ENCODE results near the gene IQSEC3. TPM values are rescaled to one million over a fixed set of nuclear protein-coding genes. Genes with fewer than 3 reads are reported as not detected.
"Not testable (repeated sequence)": the region's sequence is repeated elsewhere in the genome, so short reads cannot be mapped to it uniquely, and the experiment has no call there.

Gene IQSEC3
- total RNA-seq, 1 experiment from 2014 or later: 0.55 TPM

DNA sequence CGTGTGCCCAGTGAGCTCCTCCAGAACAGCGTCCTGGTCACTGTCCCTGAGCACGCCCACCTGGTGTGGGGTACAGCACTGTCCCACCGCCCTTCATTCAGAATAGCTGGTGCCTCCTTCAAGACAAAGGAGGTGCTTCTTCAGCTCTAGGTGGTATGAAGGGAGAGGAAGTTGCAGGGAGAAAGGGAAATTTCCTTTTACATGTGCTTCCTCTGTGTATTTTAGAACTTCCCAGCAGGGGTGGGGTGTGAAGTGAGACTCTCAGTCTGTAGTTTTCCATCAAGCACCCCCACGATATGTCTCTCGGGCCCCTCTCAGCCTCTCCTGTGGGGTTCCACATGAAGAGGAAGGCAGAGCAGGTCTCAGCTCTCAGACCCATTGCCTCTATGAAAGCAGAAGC is 148.5 kb downstream of the IQSEC3 start:
- Histone ChIP-seq H2BK12ac (ENCODE audit: insufficient read length, low read depth, low read length) (no peak overlapping the region), H3T11ph (ENCODE audit: low read length) (no peak overlapping the region), H3K18ac (ENCODE audit: insufficient read length, low read depth, low read length) (no peak overlapping the region), H3K27me3 (ENCODE audit: insufficient read depth, low read length) (peaks cover 4% of the 10 kb centered on the region; the same call in 1 of the 2 replicates), H3K14ac (ENCODE audit: insufficient read depth, low read length) (no peak overlapping the region), H2BK20ac (ENCODE audit: low read depth, low read length, poor library complexity, severe bottlenecking) (no peak overlapping the region), H2AFZ (ENCODE audit: low read length) (no peak overlapping the region), H2BK120ac (ENCODE audit: low read depth, low read length, poor library complexity, severe bottlenecking) (no peak overlapping the region), H3K9me3 (ENCODE audit: control insufficient read depth, low read depth, low read length) (no peaks in the 10 kb centered on the region), H2BK15ac (ENCODE audit: low read depth, low read length) (no peak overlapping the region), H3K79me1 (ENCODE audit: insufficient read depth, low read depth, low read length, poor library complexity, severe bottlenecking) (no peaks in the 10 kb centered on the region), H3K4me2 (ENCODE audit: insufficient read depth, insufficient read length, low read length) (no peak overlapping the region), H3K79me2 (ENCODE audit: insufficient read depth, low read length) (no peaks in the 10 kb centered on the region), H3K23ac (ENCODE audit: insufficient read length, low read depth, low read length) (no peak overlapping the region), H2AK5ac (ENCODE audit: insufficient read length, low read length) (no peak overlapping the region), H3K56ac (ENCODE audit: insufficient read length, low read depth, low read length) (no peak overlapping the region), H4K5ac (ENCODE audit: insufficient read length, low read depth, low read length) (no peak overlapping the region), H2BK5ac (ENCODE audit: insufficient read length, low read length) (no peak overlapping the region), H3K9ac (ENCODE audit: extremely low read depth, insufficient read length, low read length) (no peak overlapping the region), H3K4me1 (ENCODE audit: insufficient read depth, low read length) (0 out of 2 replicates have a peak, but pooled peaks cover 4% of the 10 kb centered on the region), H3K23me2 (ENCODE audit: insufficient read length, low read depth, low read length, poor library complexity, severe bottlenecking) (peaks cover 2% of the 10 kb centered on the region), H4K8ac (replicated peaks; ENCODE audit: insufficient read length, low read depth, low read length) (no peak overlapping the region), H4K20me1 (ENCODE audit: control insufficient read depth, insufficient read depth, insufficient read length) (no peaks in the 10 kb centered on the region), H3K27ac (ENCODE audit: insufficient read length, low read depth, low read length) (no peak overlapping the region), H4K91ac (ENCODE audit: insufficient read length, low read depth, low read length) (no peak overlapping the region), H3K4ac (ENCODE audit: low read depth, low read length) (no peak overlapping the region)
- Mint-ChIP-seq H3K9me3 (no peaks in the 10 kb centered on the region; a peak in 2 of 5 replicates), H3K27me3 (ENCODE audit: low read depth) (peaks cover 76% of the 10 kb centered on the region), H3K4me1 (peaks cover 29 to 37% of the 10 kb centered on the region in 2 experiments), H3K27ac (no peak overlapping the region), H3K4me3 (no peak overlapping the region), H3K36me3 (ENCODE audit: insufficient read depth in 1 of 3, low read depth in 3 of 3) (no peaks in the 10 kb centered on the region)
- no peak for DNase-seq
- TF ChIP-seq CTCF (conservative IDR thresholded peaks at IDR 0.05): no peak
- WGBS (ENCODE audit: extremely low coverage, insufficient read length, low lambda C conversion rate): no CpG with 5 or more reads among the region's 6 CpGs

GRCh38 chr12:217029-217428 is 150.5 kb downstream of the IQSEC3 start:
- H3K18ac ChIP-seq (ENCODE audit: insufficient read length, low read depth, low read length); H3K9me3 ChIP-seq (ENCODE audit: control insufficient read depth, low read depth, low read length); H2AK5ac ChIP-seq (ENCODE audit: insufficient read length, low read length); H3K4ac ChIP-seq (ENCODE audit: low read depth, low read length); H2BK12ac ChIP-seq (ENCODE audit: insufficient read length, low read depth, low read length); H3K56ac ChIP-seq (ENCODE audit: insufficient read length, low read depth, low read length); H3K27ac ChIP-seq (ENCODE audit: insufficient read length, low read depth, low read length); H3K9me3 Mint-ChIP-seq; H2BK20ac ChIP-seq (ENCODE audit: low read depth, low read length, poor library complexity, severe bottlenecking); H2BK120ac ChIP-seq (ENCODE audit: low read depth, low read length, poor library complexity, severe bottlenecking); H2AFZ ChIP-seq (ENCODE audit: low read length); H3K4me2 ChIP-seq (ENCODE audit: insufficient read depth, insufficient read length, low read length); H3K27me3 ChIP-seq (ENCODE audit: insufficient read depth, low read length); H3K23ac ChIP-seq (ENCODE audit: insufficient read length, low read depth, low read length); H3K14ac ChIP-seq (ENCODE audit: insufficient read depth, low read length); H3K79me2 ChIP-seq (ENCODE audit: insufficient read depth, low read length); H4K5ac ChIP-seq (ENCODE audit: insufficient read length, low read depth, low read length); H4K20me1 ChIP-seq (ENCODE audit: control insufficient read depth, insufficient read depth, insufficient read length); H3K36me3 Mint-ChIP-seq (ENCODE audit: insufficient read depth in 1 of 3, low read depth in 3 of 3); H3K27ac Mint-ChIP-seq; H3K23me2 ChIP-seq (ENCODE audit: insufficient read length, low read depth, low read length, poor library complexity, severe bottlenecking); H3K9ac ChIP-seq (ENCODE audit: extremely low read depth, insufficient read length, low read length); H2BK5ac ChIP-seq (ENCODE audit: insufficient read length, low read length); H2BK15ac ChIP-seq (ENCODE audit: low read depth, low read length); H3K4me3 Mint-ChIP-seq; H3K4me1 ChIP-seq (ENCODE audit: insufficient read depth, low read length); H3K79me1 ChIP-seq (ENCODE audit: insufficient read depth, low read depth, low read length, poor library complexity, severe bottlenecking); H4K91ac ChIP-seq (ENCODE audit: insufficient read length, low read depth, low read length); H4K8ac ChIP-seq (replicated peaks; ENCODE audit: insufficient read length, low read depth, low read length); DNase-seq; H3T11ph ChIP-seq (ENCODE audit: low read length): not testable (repeated sequence)
- 100% methylated on average over 3 of the region's 6 CpGs for WGBS (ENCODE audit: extremely low coverage, insufficient read length, low lambda C conversion rate)
- H3K27me3 Mint-ChIP-seq (ENCODE audit: low read depth): peaks cover 59% of the 10 kb centered on the region
- H3K4me1 Mint-ChIP-seq: peaks cover 24 to 35% of the 10 kb centered on the region in 2 experiments

Measured in H9 (cell line).